OCI-LY1 (cell line): Measurements from ENCODE around the gene DGCR8.

ENCODE experiments used
- H2AFZ ChIP-seq: fragments of 200-600 bp; sonication (generic), shearing (Covaris generic); 2 replicates; pipeline ENCODE4 v1.6.0; 2014; ENCODE audit warnings: antibody characterized with exemption, mild to moderate bottlenecking, low read length
- H3F3A ChIP-seq: fragments of 200-600 bp; sonication (generic), shearing (Covaris generic); 2 replicates; pipeline ENCODE4 v1.6.0; 2014; ENCODE audit warnings: mild to moderate bottlenecking, antibody characterized with exemption, low read length, moderate library complexity; ENCODE audit not compliant: insufficient read depth
- H3K27ac ChIP-seq: fragments of 200-600 bp; sonication (generic); 2 replicates; pipeline ENCODE4 v1.5.1; 2014; ENCODE audit warnings: low read length, mixed run types, mild to moderate bottlenecking, low read depth; ENCODE audit not compliant: poor library complexity, severe bottlenecking
- H3K27me3 ChIP-seq: fragments of 200-600 bp; sonication (generic); 2 replicates; pipeline ENCODE4 v1.6.0; 2014; ENCODE audit warnings: antibody characterized with exemption, mild to moderate bottlenecking, low read length, moderate library complexity; ENCODE audit not compliant: insufficient read depth
- H3K36me3 ChIP-seq: fragments of 200-600 bp; sonication (generic); 2 replicates; pipeline ENCODE4 v1.6.1; 2014; ENCODE audit warnings: mild to moderate bottlenecking, antibody characterized with exemption, low read length, moderate library complexity, mixed read lengths; ENCODE audit not compliant: insufficient read depth
- H3K4me1 ChIP-seq: fragments of 200-600 bp; sonication (generic); 2 replicates; pipeline ENCODE4 v1.5.1; 2014; ENCODE audit warnings: mild to moderate bottlenecking, low read length, moderate library complexity; ENCODE audit not compliant: insufficient read depth, severe bottlenecking
- H3K4me2 ChIP-seq: fragments of 200-600 bp; sonication (generic), shearing (Covaris generic); 2 replicates; pipeline ENCODE4 v1.6.1; 2014; ENCODE audit warnings: low read length
- H3K4me3 ChIP-seq: fragments of 200-600 bp; sonication (generic); 2 replicates; pipeline ENCODE4 v1.5.1; 2014; ENCODE audit warnings: low read length, low read depth, mild to moderate bottlenecking, mixed read lengths; ENCODE audit not compliant: poor library complexity, severe bottlenecking
- H3K79me2 ChIP-seq: fragments of 200-600 bp; shearing (Covaris generic); 2 replicates; pipeline ENCODE4 v1.6.1; 2016; ENCODE audit warnings: mixed run types, low read length, mixed read lengths; ENCODE audit not compliant: insufficient read depth
- H3K9ac ChIP-seq: fragments of 200-600 bp; sonication (generic), shearing (Covaris generic); 2 replicates; pipeline ENCODE4 v1.6.1; 2014; ENCODE audit warnings: mild to moderate bottlenecking, low read length, mixed read lengths
- H3K9me2 ChIP-seq: fragments of 200-600 bp; sonication (generic), shearing (Covaris generic); 2 replicates; pipeline ENCODE4 v1.6.1; 2014; ENCODE audit warnings: low read depth, mild to moderate bottlenecking, low read length, mixed read lengths
- H3K9me3 ChIP-seq: fragments of 200-600 bp; shearing (Covaris generic); 2 replicates; pipeline ENCODE4 v1.6.1; 2014; ENCODE audit warnings: low read length, mixed read lengths
- H4K20me1 ChIP-seq: fragments of 200-600 bp; sonication (generic), shearing (Covaris generic); 2 replicates; pipeline ENCODE4 v1.6.0; 2016; ENCODE audit warnings: mild to moderate bottlenecking, low read length; ENCODE audit not compliant: insufficient read depth
- CTCF ChIP-seq: fragments of 200-600 bp; sonication (generic), shearing (Covaris generic); IDR thresholded peaks from 2 replicates; pipeline ENCODE4 v1.5.1; 2017; ENCODE audit warnings: mild to moderate bottlenecking, antibody characterized with exemption, low read length, moderate library complexity, mixed read lengths
- EZH2 ChIP-seq: fragments of 200-600 bp; sonication (generic), shearing (Covaris generic); IDR thresholded peaks from 2 replicates; pipeline ENCODE4 v1.8.0; 2017; ENCODE audit warnings: borderline replicate concordance, mixed run types, mild to moderate bottlenecking, antibody characterized with exemption, low read length, moderate library complexity, mixed read lengths

The DGCR8 gene

GRCh38 chr22:20083157-20083890 is 3.3 kb downstream of the DGCR8 start:
- Histone ChIP-seq H3K79me2 (peaks cover 45% of the 10 kb centered on the region), H3K9me2 (no peaks in the 10 kb centered on the region), H3K27me3 (no peaks in the 10 kb centered on the region), H3F3A (no peaks in the 10 kb centered on the region), H3K9ac (peak overlapping the region; percentile 36; the same call in 1 of the 2 replicates), H4K20me1 (no peaks in the 10 kb centered on the region), H2AFZ (no peak overlapping the region), H3K9me3 (no peaks in the 10 kb centered on the region), H3K27ac (peak overlapping the region; percentile 64), H3K4me3 (no peak overlapping the region), H3K4me2 (peak overlapping the region; percentile 37), H3K4me1 (peaks cover 53% of the 10 kb centered on the region), H3K36me3 (peaks cover 33% of the 10 kb centered on the region)
- no peak for TF ChIP-seq EZH2
- TF ChIP-seq CTCF, result no peak

- no peak overlapping the region for H3K9ac ChIP-seq
- peak overlapping the region; percentile 47; the same call in 1 of the 2 replicates for H3K4me2 ChIP-seq
- peaks cover 45% of the 10 kb centered on the region for H3K79me2 ChIP-seq
- no peaks in the 10 kb centered on the region for H3K9me3 ChIP-seq
- H3K4me1 ChIP-seq, result peaks cover 53% of the 10 kb centered on the region
- TF ChIP-seq CTCF (no peak), EZH2 (no peak)
- H3K36me3 ChIP-seq, result peaks cover 40% of the 10 kb centered on the region
- H3K9me2 ChIP-seq, result no peaks in the 10 kb centered on the region
- H3K4me3 ChIP-seq, result no peak overlapping the region
- no peak overlapping the region for H3K27ac ChIP-seq
- no peaks in the 10 kb centered on the region for H4K20me1 ChIP-seq
- no peaks in the 10 kb centered on the region for H3K27me3 ChIP-seq
- H2AFZ ChIP-seq, result no peak overlapping the region
- no peaks in the 10 kb centered on the region for H3F3A ChIP-seq
These were observed 4.0 kb downstream of the DGCR8 start for GRCh38 chr22:20083891-20084546.

- H3K4me1 ChIP-seq, result peaks cover 46% of the 10 kb centered on the region
- no peak overlapping the region for H3K27ac ChIP-seq
- H3K9ac ChIP-seq, result peak overlapping the region; percentile 54; the same call in 1 of the 2 replicates
- peak overlapping the region; percentile 47; the same call in 1 of the 2 replicates for H3K4me2 ChIP-seq
- H3K4me3 ChIP-seq, result no peak overlapping the region
- H3K9me3 ChIP-seq, result no peaks in the 10 kb centered on the region
- H3K27me3 ChIP-seq, result no peaks in the 10 kb centered on the region
- H3K36me3 ChIP-seq, result peaks cover 48% of the 10 kb centered on the region
- no peaks in the 10 kb centered on the region for H3F3A ChIP-seq
- H3K9me2 ChIP-seq, result no peaks in the 10 kb centered on the region
- H3K79me2 ChIP-seq, result peaks cover 45% of the 10 kb centered on the region
- TF ChIP-seq EZH2, result no peak
- TF ChIP-seq CTCF, result peak; percentile 70
- H4K20me1 ChIP-seq, result no peaks in the 10 kb centered on the region
- H2AFZ ChIP-seq, result no peak overlapping the region
These were observed 4.7 kb downstream of the DGCR8 start for GRCh38 chr22:20084547-20085413.
